K562 (cell line): ENCODE measurements around the gene CBFA2T2. TPM values are rescaled to one million over a fixed set of nuclear protein-coding genes. Genes with fewer than 3 reads are reported as not detected.

Experiments
- ARNT ChIP-seq, 2 experiments: fragments of 450-650 bp; IDR thresholded peaks; 2 replicates each; pipeline ENCODE4 v1.6.1; 2016; ENCODE audit warnings: mild to moderate bottlenecking in 1 of 2
- ATF2 ChIP-seq: sonication (generic); formaldehyde crosslinking; IDR thresholded peaks from 2 replicates; pipeline ENCODE4 v1.8.1; 2022; ENCODE audit warnings: missing genetic modification reagents
- ATF4 ChIP-seq: fragments of 450-650 bp; formaldehyde crosslinking; IDR thresholded peaks from 2 replicates; pipeline ENCODE4 v1.4.0; 2022; ENCODE audit warnings: mild to moderate bottlenecking, moderate library complexity
- EGR1 ChIP-seq: fragments of 450-650 bp; conservative IDR thresholded peaks from 2 replicates; pipeline ENCODE4 v1.6.1; 2017; ENCODE audit warnings: mild to moderate bottlenecking
- HDAC1 ChIP-seq, 2 experiments: fragments of 450-650 bp; IDR thresholded peaks; 2 replicates each; pipeline ENCODE4 v1.6.1; 2016 to 2017; ENCODE audit warnings: inconsistent platforms in 1 of 2, mild to moderate bottlenecking in 1 of 2, moderate library complexity in 1 of 2
- JUND ChIP-seq, 2 experiments: IDR thresholded peaks; 2 replicates in 1 of 2; 3 replicates in 1 of 2; pipeline ENCODE4 v1.6.1; 2011; ENCODE audit warnings: borderline replicate concordance in 2 of 2, low read depth in 2 of 2, low read length in 2 of 2, improper control_type of control experiment in 1 of 2, missing biosample characterization in 1 of 2, missing genetic modification characterization in 1 of 2, missing genetic modification reagents in 1 of 2
- NFIC ChIP-seq: fragments of 450-650 bp; IDR thresholded peaks from 2 replicates; pipeline ENCODE4 v1.6.1; 2017; ENCODE audit warnings: mild to moderate bottlenecking, inconsistent platforms
- PHTF2 ChIP-seq: fragments of 250-450 bp; sonication (Bioruptor Pico); IDR thresholded peaks from 2 replicates; pipeline ENCODE4 v1.5.0; 2021; ENCODE audit warnings: mild to moderate bottlenecking
- RFX1 ChIP-seq: fragments of 450-650 bp; IDR thresholded peaks from 2 replicates; pipeline ENCODE4 v1.6.1; 2016; ENCODE audit warnings: mild to moderate bottlenecking, moderate library complexity
- ZBED1 ChIP-seq: IDR thresholded peaks from 2 replicates; pipeline ENCODE4 v1.6.1; 2014
- ZNF212 ChIP-seq: fragments of 450-650 bp; formaldehyde crosslinking; IDR thresholded peaks from 2 replicates; pipeline ENCODE4 v1.4.0; 2020; ENCODE audit warnings: mild to moderate bottlenecking
- ZNF282 ChIP-seq: sonication (generic); formaldehyde crosslinking; IDR thresholded peaks from 2 replicates; pipeline ENCODE4 v1.8.1; 2023; ENCODE audit warnings: missing genetic modification reagents
- ZNF592 ChIP-seq: fragments of 450-650 bp; IDR thresholded peaks from 2 replicates; pipeline ENCODE4 v1.6.1; 2017; ENCODE audit warnings: antibody characterized with exemption, mild to moderate bottlenecking
- polyA plus RNA-seq, 8 experiments: library from polyadenylated mRNA; depleted of rRNA in 4 of 8; stranded (reverse) in 5 of 8; unstranded in 3 of 8; fragments of >200 nt; fragmentation: Nextera tagmentation in 2 of 8; fragmentation: Illumina TruSeq in 1 of 8; extraction: Ambion mirVana in 2 of 8; extraction: Trizol in 1 of 8; gene quantifications; 2 replicates each; pipeline versions ENCODE4 v1.2.1 to v1.2.3, GENCODE V29; 2011 to 2014; ENCODE audit warnings: inconsistent platforms in 1 of 8, missing spikeins in 1 of 8
- total RNA-seq, 7 experiments: library from RNA; depleted of rRNA in 6 of 7; stranded (reverse); fragments of >200 nt in 6 of 7; fragmentation: Illumina TruSeq in 2 of 7; extraction: Trizol in 2 of 7; gene quantifications; 2 replicates each; pipeline versions ENCODE4 v1.2.1 to v1.2.3, GENCODE V29; 2011 to 2021; ENCODE audit warnings: low replicate concordance in 1 of 7
- TF ChIP-seq, protein P1 (sequence below): fragments of 150-350 bp; conservative IDR thresholded peaks from 2 replicates; pipeline ENCODE4 v1.6.1; 2014; ENCODE audit warnings: low read length
- TF ChIP-seq, protein P2 (sequence below), 2 experiments: IDR thresholded peaks; 2 replicates each; pipeline ENCODE4 v1.6.1; 2011; ENCODE audit warnings: borderline replicate concordance in 1 of 2, control low read depth in 1 of 2, low read depth in 1 of 2, low read length in 1 of 2, mild to moderate bottlenecking in 1 of 2, mixed read lengths in 1 of 2, moderate library complexity in 1 of 2; ENCODE audit not compliant: insufficient read depth in 1 of 2, insufficient read length in 1 of 2, poor library complexity in 1 of 2, severe bottlenecking in 1 of 2; ENCODE audit errors: extremely low read depth in 1 of 2

CBFA2T2 gene
- total and polyA plus RNA-seq, 9 of the 15 experiments (the other 6 are each of a cell fraction or from before 2014, with no cell fraction given), result 0.27 to 9.6 (median 5.8) TPM

GRCh38 chr20:33561692-33562601 lies 72.1 kb downstream of the CBFA2T2 start (continued):
- TF ChIP-seq JUND (IDR thresholded peaks at IDR 0.05; ENCODE audit: borderline replicate concordance, low read depth, low read length) (peak; percentile 57; the same call in 1 of the 2 replicates), JUND (tag; IDR thresholded peaks at IDR 0.05; ENCODE audit: borderline replicate concordance, low read depth, low read length) (peak; percentile 74; the same call in 2 of the 3 replicates), ATF4 (CRISPR knock-in tag) (no peak), ZNF282 (CRISPR knock-in tag) (no peak), NFIC (peak; percentile 87), ARNT (IDR thresholded peaks at IDR 0.05) (no peak), EGR1 (no peak), RFX1 (peak; percentile 21; the same call in 1 of the 2 replicates), ATF2 (CRISPR knock-in tag) (no peak), ZNF212 (CRISPR knock-in tag) (no peak), ZBED1 (no peak), ZNF592 (no peak), PHTF2 (CRISPR knock-in tag) (no peak), HDAC1 (IDR thresholded peaks at IDR 0.05) (0 out of 4 replicates have a peak, but pooled peaks of 1 of the 2 experiments have one; percentile 30)
- TF ChIP-seq, protein P1, sequence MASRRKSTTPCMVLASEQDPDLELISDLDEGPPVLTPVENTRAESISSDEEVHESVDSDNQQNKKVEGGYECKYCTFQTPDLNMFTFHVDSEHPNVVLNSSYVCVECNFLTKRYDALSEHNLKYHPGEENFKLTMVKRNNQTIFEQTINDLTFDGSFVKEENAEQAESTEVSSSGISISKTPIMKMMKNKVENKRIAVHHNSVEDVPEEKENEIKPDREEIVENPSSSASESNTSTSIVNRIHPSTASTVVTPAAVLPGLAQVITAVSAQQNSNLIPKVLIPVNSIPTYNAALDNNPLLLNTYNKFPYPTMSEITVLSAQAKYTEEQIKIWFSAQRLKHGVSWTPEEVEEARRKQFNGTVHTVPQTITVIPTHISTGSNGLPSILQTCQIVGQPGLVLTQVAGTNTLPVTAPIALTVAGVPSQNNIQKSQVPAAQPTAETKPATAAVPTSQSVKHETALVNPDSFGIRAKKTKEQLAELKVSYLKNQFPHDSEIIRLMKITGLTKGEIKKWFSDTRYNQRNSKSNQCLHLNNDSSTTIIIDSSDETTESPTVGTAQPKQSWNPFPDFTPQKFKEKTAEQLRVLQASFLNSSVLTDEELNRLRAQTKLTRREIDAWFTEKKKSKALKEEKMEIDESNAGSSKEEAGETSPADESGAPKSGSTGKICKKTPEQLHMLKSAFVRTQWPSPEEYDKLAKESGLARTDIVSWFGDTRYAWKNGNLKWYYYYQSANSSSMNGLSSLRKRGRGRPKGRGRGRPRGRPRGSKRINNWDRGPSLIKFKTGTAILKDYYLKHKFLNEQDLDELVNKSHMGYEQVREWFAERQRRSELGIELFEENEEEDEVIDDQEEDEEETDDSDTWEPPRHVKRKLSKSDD, result no peak
- TF ChIP-seq, protein P2, sequence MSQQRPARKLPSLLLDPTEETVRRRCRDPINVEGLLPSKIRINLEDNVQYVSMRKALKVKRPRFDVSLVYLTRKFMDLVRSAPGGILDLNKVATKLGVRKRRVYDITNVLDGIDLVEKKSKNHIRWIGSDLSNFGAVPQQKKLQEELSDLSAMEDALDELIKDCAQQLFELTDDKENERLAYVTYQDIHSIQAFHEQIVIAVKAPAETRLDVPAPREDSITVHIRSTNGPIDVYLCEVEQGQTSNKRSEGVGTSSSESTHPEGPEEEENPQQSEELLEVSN (IDR thresholded peaks at IDR 0.05; ENCODE audit: borderline replicate concordance in 1 of 2, extremely low read depth in 1 of 2, insufficient read depth in 1 of 2, insufficient read length in 1 of 2, low read depth in 1 of 2, low read length in 1 of 2, poor library complexity in 1 of 2, severe bottlenecking in 1 of 2), result no peak
